ENCODE data around the gene ATP2C2. TPM values are rescaled to one million over a fixed set of nuclear protein-coding genes. Genes with fewer than 3 reads are reported as not detected.
A peak's percentile ranks its signal among the peaks of the same experiment; 100 is the strongest.
"Not testable (repeated sequence)": the region's sequence is repeated elsewhere in the genome, so short reads cannot be mapped to it uniquely, and the experiment has no call there.

Gene ATP2C2
- polyA plus RNA-seq, 3 donors, result 0.52 to 1.8 (median 0.98) TPM

- DNase-seq (ENCODE audit: extremely low read depth in 1 of 11, low read depth in 9 of 11, low spot score in 4 of 11), result no peak
Measured at GRCh38 chr16:84380405-84380804, 12.1 kb downstream of the ATP2C2 start.

- no peak for DNase-seq (ENCODE audit: extremely low read depth in 1 of 11, low read depth in 9 of 11, low spot score in 4 of 11)
Measured at GRCh38 chr16:84382396-84382795, 14.1 kb downstream of the ATP2C2 start.

GRCh38 chr16:84383106-84383505 lies 14.8 kb downstream of the ATP2C2 start:
- no peak for DNase-seq (ENCODE audit: extremely low read depth in 1 of 11, low read depth in 9 of 11, low spot score in 4 of 11)

GRCh38 chr16:84386047-84386446 lies 17.7 kb downstream of the ATP2C2 start:
- no peak for DNase-seq (ENCODE audit: extremely low read depth in 1 of 11, low read depth in 9 of 11, low spot score in 4 of 11)

GRCh38 chr16:84387021-84387420 lies 18.7 kb downstream of the ATP2C2 start:
- DNase-seq (ENCODE audit: extremely low read depth in 1 of 11, low read depth in 9 of 11, low spot score in 4 of 11), result no peak

GRCh38 chr16:84390131-84390785 lies 21.9 kb downstream of the ATP2C2 start:
- no peak for DNase-seq (ENCODE audit: extremely low read depth in 1 of 11, low read depth in 9 of 11, low spot score in 4 of 11)

GRCh38 chr16:84391151-84392030 lies 23.1 kb downstream of the ATP2C2 start:
- DNase-seq (ENCODE audit: extremely low read depth in 1 of 11, low read depth in 9 of 11, low spot score in 4 of 11), result no peak

GRCh38 chr16:84392031-84392360 lies 23.7 kb downstream of the ATP2C2 start:
- DNase-seq (ENCODE audit: extremely low read depth in 1 of 11, low read depth in 9 of 11, low spot score in 4 of 11), result no peak

GRCh38 chr16:84396082-84396481 lies 27.7 kb downstream of the ATP2C2 start:
- not testable (repeated sequence) for DNase-seq (ENCODE audit: extremely low read depth in 1 of 11, low read depth in 9 of 11, low spot score in 4 of 11)

- peak in 5 of 11 donors; percentile 8 to 30 (median 20) for DNase-seq (ENCODE audit: extremely low read depth in 1 of 11, low read depth in 9 of 11, low spot score in 4 of 11)
Measured at GRCh38 chr16:84396537-84397008, 28.2 kb downstream of the ATP2C2 start.

- DNase-seq (ENCODE audit: extremely low read depth in 1 of 11, low read depth in 9 of 11, low spot score in 4 of 11), result no peak
Measured at GRCh38 chr16:84397090-84397489, 28.8 kb downstream of the ATP2C2 start.

- no peak for DNase-seq (ENCODE audit: extremely low read depth in 1 of 11, low read depth in 9 of 11, low spot score in 4 of 11)
Measured at GRCh38 chr16:84398701-84399100, 30.4 kb downstream of the ATP2C2 start.

GRCh38 chr16:84399912-84400311 lies 31.6 kb downstream of the ATP2C2 start:
- not testable (repeated sequence) for DNase-seq (ENCODE audit: extremely low read depth in 1 of 11, low read depth in 9 of 11, low spot score in 4 of 11)

GRCh38 chr16:84403435-84403834 lies 35.1 kb downstream of the ATP2C2 start:
- DNase-seq (ENCODE audit: extremely low read depth in 1 of 11, low read depth in 9 of 11, low spot score in 4 of 11), result not testable (repeated sequence)

- DNase-seq (ENCODE audit: extremely low read depth in 1 of 11, low read depth in 9 of 11, low spot score in 4 of 11), result no peak
Measured at GRCh38 chr16:84404324-84404723, 36.0 kb downstream of the ATP2C2 start.

GRCh38 chr16:84404936-84405639 lies 36.8 kb downstream of the ATP2C2 start:
- DNase-seq (ENCODE audit: extremely low read depth in 1 of 11, low read depth in 9 of 11, low spot score in 4 of 11), result no peak

- no peak for DNase-seq (ENCODE audit: extremely low read depth in 1 of 11, low read depth in 9 of 11, low spot score in 4 of 11)
Measured at GRCh38 chr16:84406006-84406963, 37.9 kb downstream of the ATP2C2 start.

GRCh38 chr16:84407588-84408313 lies 39.4 kb downstream of the ATP2C2 start:
- no peak for DNase-seq (ENCODE audit: extremely low read depth in 1 of 11, low read depth in 9 of 11, low spot score in 4 of 11)
